Neuronal stem cell (in vitro differentiated cells): Measurements from ENCODE around the gene PFDN1.

Source experiments
- DNase-seq: peaks from one replicate; pipeline ENCODE4 v3.0.0-alpha.2; 2013; ENCODE audit warnings: low spot score
- H2AFZ ChIP-seq: one replicate; pipeline ENCODE4 v1.6.1; 2013; ENCODE audit warnings: mild to moderate bottlenecking, low read length, inconsistent platforms
- H2AK5ac ChIP-seq: 2 replicates; pipeline ENCODE4 v1.6.1; 2013; ENCODE audit warnings: low read depth, mild to moderate bottlenecking, inconsistent platforms, low read length, moderate library complexity, mixed read lengths
- H2BK120ac ChIP-seq: 2 replicates; pipeline ENCODE4 v1.6.1; 2013; ENCODE audit warnings: low read depth, mild to moderate bottlenecking, inconsistent platforms, low read length, moderate library complexity, mixed read lengths
- H2BK12ac ChIP-seq: one replicate; pipeline ENCODE4 v1.6.1; 2013; ENCODE audit warnings: low read length, inconsistent platforms
- H2BK15ac ChIP-seq: 2 replicates; pipeline ENCODE4 v1.6.1; 2013; ENCODE audit warnings: mild to moderate bottlenecking, low read length, inconsistent platforms, mixed read lengths
- H2BK5ac ChIP-seq: one replicate; pipeline ENCODE4 v1.6.1; 2013; ENCODE audit warnings: inconsistent platforms, mild to moderate bottlenecking, low read length, moderate library complexity
- H3K14ac ChIP-seq: one replicate; pipeline ENCODE4 v1.6.1; 2013; ENCODE audit warnings: low read length, inconsistent platforms
- H3K18ac ChIP-seq: 2 replicates; pipeline ENCODE4 v1.6.1; 2013; ENCODE audit warnings: low read length, inconsistent platforms
- H3K23ac ChIP-seq: 2 replicates; pipeline ENCODE4 v1.6.1; 2013; ENCODE audit warnings: low read depth, mild to moderate bottlenecking, mixed read lengths, low read length, inconsistent platforms; ENCODE audit not compliant: poor library complexity
- H3K27ac ChIP-seq: replicated peaks from 3 replicates; pipeline ENCODE4 v1.5.1; 2013; ENCODE audit warnings: low read length, inconsistent platforms
- H3K27me3 ChIP-seq, 3 experiments: 2 replicates each; pipeline ENCODE4 v1.6.1; 2013; ENCODE audit warnings: low read length in 3 of 3, mild to moderate bottlenecking in 2 of 3, inconsistent platforms in 1 of 3, low read depth in 1 of 3, mixed read lengths in 1 of 3, moderate library complexity in 1 of 3; ENCODE audit not compliant: control insufficient read depth in 3 of 3, insufficient read depth in 3 of 3
- H3K36me3 ChIP-seq, 2 donors: replicated peaks in 1 of 2; 2 replicates each; pipeline ENCODE4 v1.6.1; 2013; ENCODE audit warnings: low read length in 2 of 2; ENCODE audit not compliant: control insufficient read depth in 2 of 2, insufficient read depth in 2 of 2
- H3K4ac ChIP-seq: 2 replicates; pipeline ENCODE4 v1.6.1; 2013; ENCODE audit warnings: inconsistent platforms, mild to moderate bottlenecking, low read length, moderate library complexity
- H3K4me1 ChIP-seq, 2 donors: 1 replicate in 1 of 2; 2 replicates in 1 of 2; pipeline ENCODE4 v1.6.1; 2013; ENCODE audit warnings: low read length in 2 of 2, low read depth in 1 of 2; ENCODE audit not compliant: control insufficient read depth in 2 of 2, insufficient read depth in 1 of 2
- H3K4me2 ChIP-seq: one replicate; pipeline ENCODE4 v1.6.1; 2013; ENCODE audit warnings: mild to moderate bottlenecking, low read length, inconsistent platforms; ENCODE audit not compliant: insufficient read depth, poor library complexity, severe bottlenecking
- H3K4me3 ChIP-seq, 2 donors: 2 replicates each; pipeline ENCODE4 v1.5.1; 2013; ENCODE audit warnings: low read length in 2 of 2, mild to moderate bottlenecking in 2 of 2, inconsistent platforms in 1 of 2, moderate library complexity in 1 of 2
- H3K79me1 ChIP-seq: one replicate; pipeline ENCODE4 v1.6.1; 2013; ENCODE audit warnings: low read depth, mild to moderate bottlenecking, inconsistent platforms, low read length, moderate library complexity
- H3K9ac ChIP-seq: one replicate; pipeline ENCODE4 v1.6.1; 2013; ENCODE audit warnings: mild to moderate bottlenecking, low read depth, low read length, inconsistent platforms; ENCODE audit not compliant: poor library complexity
- H3K9me3 ChIP-seq, 2 donors: replicated peaks in 1 of 2; 2 replicates each; pipeline versions ENCODE3 to v1.6.1; 2013; ENCODE audit warnings: low read length in 2 of 2, mild to moderate bottlenecking in 2 of 2, inconsistent platforms in 1 of 2, low read depth in 1 of 2, mixed read lengths in 1 of 2, moderate library complexity in 1 of 2; ENCODE audit not compliant: control insufficient read depth in 2 of 2, insufficient read depth in 1 of 2
- H4K8ac ChIP-seq: one replicate; pipeline ENCODE4 v1.6.1; 2013; ENCODE audit warnings: low read depth, mild to moderate bottlenecking, inconsistent platforms, low read length, moderate library complexity
- H4K91ac ChIP-seq: one replicate; pipeline ENCODE4 v1.6.1; 2013; ENCODE audit warnings: low read length, low read depth, mild to moderate bottlenecking, inconsistent platforms; ENCODE audit not compliant: poor library complexity
- WGBS, 2 donors: extraction: QIAGEN DNeasy Blood & Tissue Kit; methylation state at CpG; one replicate each; pipeline ENCODE4 v1.1.7; 2013; ENCODE audit warnings: missing lambda C conversion rate in 2 of 2, mixed read lengths in 1 of 2; ENCODE audit not compliant: insufficient read length in 2 of 2, insufficient replicate concordance in 1 of 2; ENCODE audit errors: extremely low coverage in 2 of 2; 5-methylcytosine and 5-hydroxymethylcytosine counted together

Gene PFDN1

DNA sequence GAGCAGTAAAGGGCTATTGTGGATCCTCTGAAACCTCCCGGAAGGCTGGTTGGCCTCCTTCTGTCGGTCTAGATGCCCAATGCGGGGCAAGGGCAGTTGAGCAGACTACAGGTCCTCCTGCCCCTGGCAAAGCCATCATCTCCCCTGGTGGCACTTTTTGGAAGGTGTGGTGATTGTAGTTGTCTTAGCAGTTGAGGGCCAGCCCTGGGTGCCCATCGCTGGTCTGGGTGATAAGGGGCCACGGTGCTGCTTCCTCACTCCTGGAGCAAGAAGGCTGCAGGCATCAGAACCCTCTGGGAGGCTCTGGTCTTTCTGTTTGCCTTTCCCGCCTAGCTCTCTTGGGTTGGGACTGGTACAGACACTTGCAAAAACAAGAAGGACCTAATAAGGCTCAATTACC is 64.1 kb downstream of the PFDN1 start:
- H3K18ac ChIP-seq = no peak overlapping the region
- no peak overlapping the region for H2AK5ac ChIP-seq
- no CpG with 5 or more reads among the region's 6 CpGs for WGBS, 2 donors
- H3K27me3 ChIP-seq = no peaks in the 10 kb centered on the region
- no peak for DNase-seq
- H3K79me1 ChIP-seq = no peaks in the 10 kb centered on the region
- H2AFZ ChIP-seq = no peak overlapping the region
- H3K36me3 ChIP-seq = peaks cover under 1 to 5% of the 10 kb centered on the region in 2 donors
- no peak overlapping the region for H2BK120ac ChIP-seq
- H3K4me3 ChIP-seq = no peak overlapping the region
- no peak overlapping the region for H3K4me2 ChIP-seq
- H3K4me1 ChIP-seq = peaks cover 13% of the 10 kb centered on the region in 2 donors
- no peak overlapping the region for H2BK15ac ChIP-seq
- no peak overlapping the region for H2BK12ac ChIP-seq
- no peaks in the 10 kb centered on the region for H3K9me3 ChIP-seq
- no peak overlapping the region for H4K91ac ChIP-seq
- H3K27ac ChIP-seq = no peak overlapping the region
- H3K14ac ChIP-seq = no peak overlapping the region
- no peak overlapping the region for H2BK5ac ChIP-seq
- no peak overlapping the region for H3K9ac ChIP-seq
- H3K4ac ChIP-seq = no peak overlapping the region
- no peak overlapping the region for H4K8ac ChIP-seq
- no peak overlapping the region for H3K23ac ChIP-seq

DNA sequence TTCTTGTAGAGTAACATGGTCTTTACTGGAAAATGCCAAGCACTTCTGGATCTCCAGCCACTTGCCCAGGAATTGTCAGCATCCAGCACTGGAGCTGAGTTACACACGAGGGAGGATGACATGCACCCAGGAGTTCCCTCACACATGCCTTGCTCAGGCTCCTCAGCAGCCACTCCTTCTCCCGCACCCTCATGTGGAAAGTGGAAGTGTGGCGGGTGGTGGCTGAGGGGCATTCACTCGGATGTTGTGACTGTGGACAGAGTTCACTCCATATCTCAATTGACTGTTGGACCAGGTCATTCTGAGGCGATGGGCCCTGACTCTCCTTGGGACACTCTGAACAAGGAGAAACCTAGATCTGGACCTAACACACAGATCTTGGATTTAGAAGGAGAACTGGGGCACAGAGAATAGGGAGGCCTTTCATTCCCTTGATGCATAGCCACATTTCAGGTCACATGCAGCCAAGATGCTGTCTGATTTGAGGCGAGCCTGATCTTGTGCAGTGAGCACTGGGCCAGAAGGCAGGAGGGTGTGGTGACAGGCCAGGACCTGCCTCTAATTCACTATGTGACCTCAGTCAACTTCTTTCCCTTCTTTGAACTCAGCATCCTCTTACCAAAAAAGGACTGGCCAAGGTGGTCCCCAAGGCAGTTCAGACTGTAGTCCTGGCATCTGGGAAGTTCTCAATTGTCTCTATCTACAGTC is 65.9 kb downstream of the PFDN1 start:
- H3K18ac ChIP-seq = no peak overlapping the region
- no peak overlapping the region for H4K8ac ChIP-seq
- no peak overlapping the region for H2BK15ac ChIP-seq
- H3K4me2 ChIP-seq = no peak overlapping the region
- H3K14ac ChIP-seq = no peak overlapping the region
- H2BK5ac ChIP-seq = no peak overlapping the region
- no peak overlapping the region for H2AK5ac ChIP-seq
- H2BK120ac ChIP-seq = no peak overlapping the region
- no peak overlapping the region for H3K4ac ChIP-seq
- no peak overlapping the region for H3K27ac ChIP-seq
- H3K9me3 ChIP-seq = no peaks in the 10 kb centered on the region
- no peak overlapping the region for H3K4me3 ChIP-seq
- no peak overlapping the region for H3K23ac ChIP-seq
- no peak overlapping the region for H4K91ac ChIP-seq
- peaks cover 12 to 13% of the 10 kb centered on the region in 2 donors for H3K4me1 ChIP-seq
- H3K9ac ChIP-seq = no peak overlapping the region
- H3K79me1 ChIP-seq = no peaks in the 10 kb centered on the region
- WGBS, 2 donors = no CpG with 5 or more reads among the region's 6 CpGs
- H3K27me3 ChIP-seq = no peaks in the 10 kb centered on the region
- DNase-seq = no peak
- no peak overlapping the region for H2AFZ ChIP-seq
- no peak overlapping the region for H2BK12ac ChIP-seq
- H3K36me3 ChIP-seq = no peaks in the 10 kb centered on the region

DNA sequence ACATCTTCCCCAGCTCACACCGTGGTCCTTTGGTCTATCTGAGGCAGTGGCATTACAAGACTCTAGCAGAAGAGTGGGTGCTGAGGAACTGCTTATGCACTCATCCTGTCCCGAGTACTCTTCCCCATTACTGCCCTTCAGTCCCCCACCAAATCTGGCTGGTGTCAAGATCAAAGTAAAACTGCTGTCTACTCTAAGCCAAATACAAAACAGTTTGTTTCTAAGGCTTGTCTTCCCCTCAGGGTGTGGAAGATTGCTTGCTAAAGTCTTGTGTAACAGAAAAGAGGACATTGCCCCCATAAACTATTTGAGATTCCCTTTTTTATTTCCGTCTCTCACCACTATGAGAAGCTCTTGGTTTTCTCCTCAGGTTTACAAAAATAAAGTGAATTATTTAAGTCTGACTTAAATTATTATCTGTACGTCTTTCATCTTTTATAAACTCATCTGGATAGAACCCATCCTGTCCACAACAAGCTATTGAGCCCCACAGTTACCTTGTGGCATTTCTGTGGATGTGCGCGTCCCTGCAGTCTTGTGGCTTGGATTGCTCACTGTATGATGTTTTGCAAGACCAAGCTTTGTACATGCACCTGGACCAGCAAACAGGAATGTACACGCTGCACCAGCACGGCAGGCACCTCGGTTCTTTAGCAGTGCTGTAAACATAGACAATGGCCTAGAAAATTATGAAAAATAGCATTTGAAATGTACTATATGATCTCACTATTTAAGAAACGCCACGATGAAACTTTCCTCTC is 66.9 kb downstream of the PFDN1 start:
- Histone ChIP-seq H3K9me3 (no peaks in the 10 kb centered on the region), H3K4ac (no peak overlapping the region), H2BK120ac (no peak overlapping the region), H3K79me1 (no peaks in the 10 kb centered on the region), H3K18ac (no peak overlapping the region), H2AFZ (no peak overlapping the region), H3K4me2 (no peak overlapping the region), H3K23ac (no peak overlapping the region), H3K27me3 (no peaks in the 10 kb centered on the region), H3K4me1 (peaks cover 3 to 4% of the 10 kb centered on the region in 2 donors), H2BK12ac (no peak overlapping the region), H3K4me3 (no peak overlapping the region), H2AK5ac (no peak overlapping the region), H3K14ac (no peak overlapping the region), H2BK15ac (no peak overlapping the region), H2BK5ac (no peak overlapping the region), H4K91ac (no peak overlapping the region), H3K9ac (no peak overlapping the region), H3K36me3 (no peaks in the 10 kb centered on the region), H4K8ac (no peak overlapping the region), H3K27ac (no peak overlapping the region)
- no peak for DNase-seq
- no CpG with 5 or more reads among the region's 11 CpGs for whole genome bisulfite sequencing, 2 donors

DNA sequence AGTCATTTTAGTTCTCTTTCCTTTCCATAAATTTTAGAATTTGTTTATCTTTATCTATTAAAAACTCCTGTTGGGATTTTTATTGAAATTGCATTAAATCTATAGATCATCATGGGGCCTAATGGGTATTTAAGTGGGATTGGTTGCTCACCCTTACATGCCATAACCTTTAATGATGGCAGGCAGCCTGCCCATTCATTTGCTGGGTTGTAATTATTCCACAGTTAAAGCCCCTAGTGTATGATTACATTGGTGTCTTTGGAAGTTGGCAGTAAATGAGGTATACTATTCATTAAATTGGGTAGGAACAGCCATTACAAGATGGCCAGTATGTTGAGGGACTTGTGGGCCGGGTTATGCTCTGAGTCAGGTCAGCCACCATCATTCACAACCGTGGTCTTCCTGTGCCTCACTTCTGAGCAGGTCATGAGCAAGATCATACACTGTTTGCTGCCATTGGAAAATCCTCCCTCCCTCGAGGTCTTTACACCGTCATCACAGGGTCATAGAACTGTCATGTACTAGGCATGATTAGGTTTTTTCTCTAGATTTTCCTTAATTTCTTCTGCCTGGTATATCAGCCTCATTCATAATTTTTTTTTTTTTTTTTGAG is 68.4 kb downstream of the PFDN1 start:
- Histone ChIP-seq H3K23ac (no peak overlapping the region), H2BK5ac (no peak overlapping the region), H3K4ac (no peak overlapping the region), H3K9ac (no peak overlapping the region), H4K8ac (no peak overlapping the region), H3K36me3 (no peaks in the 10 kb centered on the region), H3K4me1 (no peaks in the 10 kb centered on the region), H3K27ac (no peak overlapping the region), H3K18ac (no peak overlapping the region), H3K79me1 (no peaks in the 10 kb centered on the region), H2AK5ac (no peak overlapping the region), H2BK15ac (no peak overlapping the region), H3K4me2 (no peak overlapping the region), H2AFZ (no peak overlapping the region), H4K91ac (no peak overlapping the region), H3K9me3 (no peaks in the 10 kb centered on the region), H2BK12ac (no peak overlapping the region), H3K4me3 (no peak overlapping the region), H3K14ac (no peak overlapping the region), H3K27me3 (no peaks in the 10 kb centered on the region), H2BK120ac (no peak overlapping the region)
- no CpG with 5 or more reads among the region's 4 CpGs for WGBS, 2 donors
- no peak for DNase-seq
